ENCODE data around the gene VIPR2.

DNA sequence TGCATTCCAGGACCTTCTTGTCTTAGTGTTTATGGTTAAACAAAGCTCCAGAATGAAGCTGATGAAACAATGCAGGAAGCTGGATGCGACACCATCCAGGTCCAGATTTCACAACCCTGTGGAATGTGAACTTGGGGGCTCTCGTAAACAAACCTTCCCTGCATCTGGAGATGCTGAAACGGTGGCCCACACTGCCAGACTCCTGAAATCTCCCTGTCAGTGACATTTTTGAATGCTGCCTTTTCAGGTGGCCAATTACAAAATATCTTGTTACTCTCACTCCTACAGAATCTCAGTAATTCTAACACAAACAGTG lies 18.8 kb downstream of the VIPR2 start:
- TF ChIP-seq, protein P1, sequence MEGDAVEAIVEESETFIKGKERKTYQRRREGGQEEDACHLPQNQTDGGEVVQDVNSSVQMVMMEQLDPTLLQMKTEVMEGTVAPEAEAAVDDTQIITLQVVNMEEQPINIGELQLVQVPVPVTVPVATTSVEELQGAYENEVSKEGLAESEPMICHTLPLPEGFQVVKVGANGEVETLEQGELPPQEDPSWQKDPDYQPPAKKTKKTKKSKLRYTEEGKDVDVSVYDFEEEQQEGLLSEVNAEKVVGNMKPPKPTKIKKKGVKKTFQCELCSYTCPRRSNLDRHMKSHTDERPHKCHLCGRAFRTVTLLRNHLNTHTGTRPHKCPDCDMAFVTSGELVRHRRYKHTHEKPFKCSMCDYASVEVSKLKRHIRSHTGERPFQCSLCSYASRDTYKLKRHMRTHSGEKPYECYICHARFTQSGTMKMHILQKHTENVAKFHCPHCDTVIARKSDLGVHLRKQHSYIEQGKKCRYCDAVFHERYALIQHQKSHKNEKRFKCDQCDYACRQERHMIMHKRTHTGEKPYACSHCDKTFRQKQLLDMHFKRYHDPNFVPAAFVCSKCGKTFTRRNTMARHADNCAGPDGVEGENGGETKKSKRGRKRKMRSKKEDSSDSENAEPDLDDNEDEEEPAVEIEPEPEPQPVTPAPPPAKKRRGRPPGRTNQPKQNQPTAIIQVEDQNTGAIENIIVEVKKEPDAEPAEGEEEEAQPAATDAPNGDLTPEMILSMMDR (conservative IDR thresholded peaks at IDR 0.05), result no peak
- TF ChIP-seq EZH2 (IDR thresholded peaks at IDR 0.05; ENCODE audit: low read depth), result no peak
